ENCODE data around the gene CCR7. TPM values are rescaled to one million over a fixed set of nuclear protein-coding genes. Genes with fewer than 3 reads are reported as not detected.

CCR7 gene
- total RNA-seq, 4 donors from 2014 or later: 0.14 to 5.4 (median 4.9) TPM; not detected in 1

GRCh38 chr17:40607641-40608040, 42.4 kb upstream of the CCR7 start:
- in situ Hi-C loops (cut with MboI; ENCODE audit: low pct_ligation_motif_present in 1 of 4, low pct_unique_long_range_greater_than_20kb in 1 of 4, low sequenced_read_pairs in 3 of 4) (loop anchor here (25.0 kb wide), 2 partner anchors 180 to 1055 kb away; partner anchors contain the start of genes KRT27 (in 2 of the 4) and KRT28 (in 2 of the 4)), intact Hi-C loops (cut with DNase I; ENCODE audit: low total_unique reads) (no loop called here)
- H3K9me3 ChIP-seq: no peaks in the 10 kb centered on the region
- no peak overlapping the region for H3K4me3 ChIP-seq
- H3K36me3 ChIP-seq: no peaks in the 10 kb centered on the region
- H3K4me1 ChIP-seq: peaks cover 0 to 7% (median 2%) of the 10 kb centered on the region in 4 donors
- H3K27ac ChIP-seq: no peak overlapping the region
- DNase-seq: no peak
- 76 to 88% methylated on average over 1 to 5 of the region's 5 CpGs for WGBS, 2 donors (ENCODE audit: low coverage in 1 of 2)
- TF ChIP-seq EP300 (IDR thresholded peaks at IDR 0.05; ENCODE audit: low read depth) (no peak), POLR2A (IDR thresholded peaks at IDR 0.05) (no peak), POLR2AphosphoS5 (IDR thresholded peaks at IDR 0.05) (no peak)
- TF ChIP-seq, protein P1, sequence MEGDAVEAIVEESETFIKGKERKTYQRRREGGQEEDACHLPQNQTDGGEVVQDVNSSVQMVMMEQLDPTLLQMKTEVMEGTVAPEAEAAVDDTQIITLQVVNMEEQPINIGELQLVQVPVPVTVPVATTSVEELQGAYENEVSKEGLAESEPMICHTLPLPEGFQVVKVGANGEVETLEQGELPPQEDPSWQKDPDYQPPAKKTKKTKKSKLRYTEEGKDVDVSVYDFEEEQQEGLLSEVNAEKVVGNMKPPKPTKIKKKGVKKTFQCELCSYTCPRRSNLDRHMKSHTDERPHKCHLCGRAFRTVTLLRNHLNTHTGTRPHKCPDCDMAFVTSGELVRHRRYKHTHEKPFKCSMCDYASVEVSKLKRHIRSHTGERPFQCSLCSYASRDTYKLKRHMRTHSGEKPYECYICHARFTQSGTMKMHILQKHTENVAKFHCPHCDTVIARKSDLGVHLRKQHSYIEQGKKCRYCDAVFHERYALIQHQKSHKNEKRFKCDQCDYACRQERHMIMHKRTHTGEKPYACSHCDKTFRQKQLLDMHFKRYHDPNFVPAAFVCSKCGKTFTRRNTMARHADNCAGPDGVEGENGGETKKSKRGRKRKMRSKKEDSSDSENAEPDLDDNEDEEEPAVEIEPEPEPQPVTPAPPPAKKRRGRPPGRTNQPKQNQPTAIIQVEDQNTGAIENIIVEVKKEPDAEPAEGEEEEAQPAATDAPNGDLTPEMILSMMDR (IDR thresholded peaks at IDR 0.05): no peak
- no peaks in the 10 kb centered on the region for H3K27me3 ChIP-seq

DNA sequence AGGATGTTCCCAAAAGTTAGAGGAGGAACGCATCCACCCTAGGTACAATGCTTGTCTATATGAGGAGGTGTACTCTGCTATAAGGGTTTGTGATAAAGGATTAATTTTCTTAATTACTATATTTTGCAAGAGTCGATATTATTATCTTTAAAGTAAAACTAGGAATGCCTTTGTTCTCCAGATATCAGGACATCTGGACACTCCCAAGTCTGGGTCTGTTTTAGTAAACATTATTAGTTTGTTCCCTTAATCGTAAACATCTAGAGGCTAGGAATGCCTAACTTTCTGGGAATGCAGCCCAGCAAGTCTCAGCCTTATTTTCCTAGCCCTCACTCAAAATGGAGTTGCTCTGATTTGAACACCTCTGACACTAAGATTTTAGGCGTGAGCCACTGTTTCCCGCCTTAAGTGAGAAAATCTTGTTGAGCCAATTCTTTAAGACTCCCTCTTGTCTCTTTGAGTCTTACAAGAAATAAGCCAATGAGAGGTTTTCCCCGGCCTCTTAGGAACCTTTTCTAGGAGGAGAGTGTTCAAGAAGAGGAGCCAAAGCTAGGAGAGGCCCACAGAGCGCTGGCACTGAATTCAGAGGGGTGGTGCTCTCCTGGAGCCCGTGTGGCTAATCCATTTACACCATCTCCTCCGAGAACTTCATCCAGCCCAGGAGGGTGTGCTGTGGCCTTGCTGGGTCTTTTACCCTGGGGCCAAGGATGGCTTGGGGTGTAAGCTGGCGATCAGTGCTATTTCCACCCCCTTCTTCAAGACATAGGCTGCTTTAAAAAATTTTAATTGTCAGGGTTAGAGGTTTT, 41.5 kb upstream of the CCR7 start:
- Histone ChIP-seq H3K27ac (peak overlapping the region in 3 of 4 donors; percentile 1 to 52 (median 35)), H3K36me3 (no peaks in the 10 kb centered on the region), H3K27me3 (no peaks in the 10 kb centered on the region), H3K4me3 (no peak overlapping the region), H3K9me3 (no peaks in the 10 kb centered on the region), H3K4me1 (peaks cover 0 to 13% (median 4%) of the 10 kb centered on the region in 4 donors)
- no peak for DNase-seq
- 52 to 73% methylated on average over 3 to 10 of the region's 10 CpGs for WGBS, 2 donors (ENCODE audit: low coverage in 1 of 2)
- intact Hi-C loops (cut with DNase I; ENCODE audit: low total_unique reads) (no loop called here), in situ Hi-C loops (cut with MboI; ENCODE audit: low pct_ligation_motif_present in 1 of 4, low pct_unique_long_range_greater_than_20kb in 1 of 4, low sequenced_read_pairs in 3 of 4) (loop anchor here (25.0 kb wide), 2 partner anchors 181 to 1056 kb away; partner anchors contain the start of genes KRT27 (in 2 of the 4) and KRT28 (in 2 of the 4))
- TF ChIP-seq POLR2A (IDR thresholded peaks at IDR 0.05): no peak
- TF ChIP-seq EP300 (IDR thresholded peaks at IDR 0.05; ENCODE audit: low read depth): no peak
- TF ChIP-seq, protein P1 (IDR thresholded peaks at IDR 0.05): no peak
- TF ChIP-seq POLR2AphosphoS5 (IDR thresholded peaks at IDR 0.05): no peak

GRCh38 chr17:40605306-40605705, 40.0 kb upstream of the CCR7 start:
- Histone ChIP-seq H3K27ac (no peak overlapping the region), H3K27me3 (no peaks in the 10 kb centered on the region), H3K9me3 (no peaks in the 10 kb centered on the region), H3K36me3 (no peaks in the 10 kb centered on the region), H3K4me1 (peaks cover 0 to 16% (median 4%) of the 10 kb centered on the region in 4 donors), H3K4me3 (no peak overlapping the region)
- in situ Hi-C loops (cut with MboI; ENCODE audit: low pct_ligation_motif_present in 1 of 4, low pct_unique_long_range_greater_than_20kb in 1 of 4, low sequenced_read_pairs in 3 of 4) (loop anchor here (25.0 kb wide), 2 partner anchors 182 to 1057 kb away; partner anchors contain the start of genes KRT27 (in 2 of the 4) and KRT28 (in 2 of the 4)), intact Hi-C loops (cut with DNase I; ENCODE audit: low total_unique reads) (no loop called here)
- no peak for TF ChIP-seq POLR2AphosphoS5 (IDR thresholded peaks at IDR 0.05)
- TF ChIP-seq EP300 (IDR thresholded peaks at IDR 0.05; ENCODE audit: low read depth): no peak
- TF ChIP-seq POLR2A (IDR thresholded peaks at IDR 0.05): no peak
- TF ChIP-seq, protein P1 (IDR thresholded peaks at IDR 0.05): no peak
- 77 to 90% methylated on average over 4 to 6 of the region's 6 CpGs for WGBS, 2 donors (ENCODE audit: low coverage in 1 of 2)
- no peak for DNase-seq

GRCh38 chr17:40604327-40605080, 39.2 kb upstream of the CCR7 start:
- in situ Hi-C loops (cut with MboI; ENCODE audit: low pct_ligation_motif_present in 1 of 4, low pct_unique_long_range_greater_than_20kb in 1 of 4, low sequenced_read_pairs in 3 of 4) (loop anchor here (25.0 kb wide), 2 partner anchors 183 to 1058 kb away; partner anchors contain the start of genes KRT27 (in 2 of the 4) and KRT28 (in 2 of the 4)), intact Hi-C loops (cut with DNase I; ENCODE audit: low total_unique reads) (no loop called here)
- no peaks in the 10 kb centered on the region for H3K27me3 ChIP-seq
- H3K27ac ChIP-seq: no peak overlapping the region
- H3K4me3 ChIP-seq: no peak overlapping the region
- no peaks in the 10 kb centered on the region for H3K9me3 ChIP-seq
- 83 to 86% methylated on average over 1 to 8 of the region's 8 CpGs for WGBS, 2 donors (ENCODE audit: low coverage in 1 of 2)
- H3K4me1 ChIP-seq: peaks cover 0 to 16% (median 4%) of the 10 kb centered on the region in 4 donors
- no peaks in the 10 kb centered on the region for H3K36me3 ChIP-seq
- no peak for DNase-seq
- TF ChIP-seq EP300 (IDR thresholded peaks at IDR 0.05; ENCODE audit: low read depth): no peak
- TF ChIP-seq POLR2A (IDR thresholded peaks at IDR 0.05): no peak
- TF ChIP-seq, protein P1 (IDR thresholded peaks at IDR 0.05): no peak
- no peak for TF ChIP-seq POLR2AphosphoS5 (IDR thresholded peaks at IDR 0.05)
